CD4-positive, alpha-beta T cell treated with Interferon alpha-2 for 1 hour (primary cell): ENCODE measurements around the gene ABLIM2.

Experiments used
- DNase-seq, 2 donors: peaks; one replicate each; pipeline ENCODE4 v3.0.0-alpha.2; 2020 to 2022

Gene ABLIM2

GRCh38 chr4:8081621-8082516 lies 76.7 kb downstream of the ABLIM2 start:
- DNase-seq: no peak

- DNase-seq: no peak
These were observed 77.4 kb downstream of the ABLIM2 start for GRCh38 chr4:8081171-8081570.

GRCh38 chr4:8080754-8081065 lies 77.9 kb downstream of the ABLIM2 start:
- DNase-seq: no peak

GRCh38 chr4:8079916-8080753 lies 78.5 kb downstream of the ABLIM2 start:
- DNase-seq: no peak

GRCh38 chr4:8079031-8079885 lies 79.4 kb downstream of the ABLIM2 start:
- no peak for DNase-seq

- no peak for DNase-seq
These were observed 80.0 kb downstream of the ABLIM2 start for GRCh38 chr4:8078610-8079015.

- DNase-seq: no peak
These were observed 80.5 kb downstream of the ABLIM2 start for GRCh38 chr4:8078109-8078494.

GRCh38 chr4:8077181-8078108 lies 81.2 kb downstream of the ABLIM2 start:
- no peak for DNase-seq

GRCh38 chr4:8076023-8076422 lies 82.6 kb downstream of the ABLIM2 start:
- no peak for DNase-seq

GRCh38 chr4:8073206-8073863 lies 85.3 kb downstream of the ABLIM2 start:
- DNase-seq: no peak

- no peak for DNase-seq
These were observed 86.2 kb downstream of the ABLIM2 start for GRCh38 chr4:8072235-8072968.

GRCh38 chr4:8071766-8072165 lies 86.8 kb downstream of the ABLIM2 start:
- DNase-seq: no peak

- no peak for DNase-seq
These were observed 87.6 kb downstream of the ABLIM2 start for GRCh38 chr4:8070736-8071718.

- DNase-seq: no peak
These were observed 89.4 kb downstream of the ABLIM2 start for GRCh38 chr4:8069102-8069752.

- no peak for DNase-seq
These were observed 90.4 kb downstream of the ABLIM2 start for GRCh38 chr4:8067945-8068896.

- no peak for DNase-seq
These were observed 91.2 kb downstream of the ABLIM2 start for GRCh38 chr4:8067274-8067936.

- no peak for DNase-seq
These were observed 92.2 kb downstream of the ABLIM2 start for GRCh38 chr4:8066336-8066931.
